HG02642 (cell line): ENCODE results near the gene PRKRA.
A peak's percentile ranks its signal among the peaks of the same experiment; 100 is the strongest.
"Not testable (repeated sequence)": the region's sequence is repeated elsewhere in the genome, so short reads cannot be mapped to it uniquely, and the experiment has no call there.

Experiments used
- ATAC-seq: cut with Tn5 transposase; IDR thresholded peaks from one replicate; pipeline ENCODE4 v1.9.1; 2021; ENCODE audit warnings: mild to moderate bottlenecking; ENCODE audit not compliant: unreplicated experiment, poor library complexity

PRKRA gene

DNA sequence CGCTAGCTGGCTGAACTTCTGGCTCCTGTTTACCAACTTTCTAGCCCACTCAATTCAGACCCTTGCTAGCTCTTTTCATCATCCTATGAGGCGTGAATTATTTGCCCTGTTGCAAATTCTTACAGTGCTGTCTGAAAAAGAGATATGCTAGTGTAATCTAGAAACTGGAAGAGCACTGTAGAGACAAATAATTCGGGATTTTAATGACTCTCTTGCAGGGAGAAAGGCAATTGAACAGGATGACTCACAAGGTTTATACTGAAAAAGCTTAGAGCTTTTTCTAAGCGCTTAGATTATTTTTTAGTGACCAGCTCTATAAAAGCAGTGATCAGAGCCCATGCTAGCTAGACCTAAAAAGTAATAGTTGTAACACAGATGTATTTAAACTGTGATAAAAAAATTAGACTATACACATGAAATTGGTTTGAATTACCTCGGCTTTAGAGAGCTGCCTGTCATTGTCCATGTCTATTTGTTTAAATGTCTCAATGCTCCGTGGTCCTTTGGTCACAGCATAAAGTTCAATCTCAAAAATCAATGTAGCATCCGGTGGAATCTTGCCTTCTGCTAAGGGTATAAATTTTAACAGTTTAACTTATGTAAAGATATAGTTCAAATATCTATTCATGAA lies 18.4 kb upstream of the PRKRA start:
- no peak for ATAC-seq

DNA sequence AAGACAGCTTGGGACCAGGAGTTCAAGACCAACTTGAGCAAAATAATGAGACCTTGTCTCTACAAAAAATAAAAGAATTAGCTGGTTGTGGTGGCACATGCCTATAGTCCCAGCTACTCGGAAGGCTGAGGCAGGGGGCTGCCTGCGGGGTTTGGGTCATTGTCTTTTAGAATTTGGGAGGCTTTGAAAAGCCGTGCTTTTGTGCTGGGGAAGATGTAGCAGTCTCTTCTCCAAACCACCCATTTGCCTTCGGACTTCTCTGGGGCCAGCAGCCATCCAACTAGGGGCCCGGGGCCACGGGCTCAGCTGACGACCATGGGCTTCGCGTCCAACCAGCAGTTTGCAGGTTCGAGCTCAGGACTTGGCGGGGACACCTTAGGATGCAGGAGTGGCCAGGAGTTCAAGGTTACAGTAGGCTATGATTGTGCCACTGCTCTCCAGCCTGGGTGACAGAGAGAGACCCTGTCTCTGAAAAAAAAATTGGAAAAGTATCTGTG lies 6.5 kb upstream of the PRKRA start:
- ATAC-seq, result no peak

DNA sequence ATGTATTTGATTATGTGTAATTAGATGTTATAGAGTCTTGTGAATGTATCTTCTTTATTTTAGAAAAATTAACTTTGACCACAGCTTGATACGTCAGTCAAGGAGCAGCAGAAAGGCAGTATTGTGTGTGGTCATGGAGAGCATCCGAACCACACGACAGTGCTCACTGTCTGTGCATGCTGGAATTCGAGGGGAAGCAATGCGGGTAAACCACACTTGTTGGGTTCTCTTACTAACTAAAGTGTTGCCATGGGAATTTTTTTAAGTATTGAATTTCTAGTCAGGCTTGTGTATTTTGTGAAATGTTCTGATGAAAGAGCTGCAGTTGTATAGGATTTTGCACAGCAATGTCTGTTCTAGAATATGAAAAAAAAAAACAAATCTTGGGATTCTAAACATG lies 5.0 kb upstream of the PRKRA start:
- ATAC-seq, result no peak

DNA sequence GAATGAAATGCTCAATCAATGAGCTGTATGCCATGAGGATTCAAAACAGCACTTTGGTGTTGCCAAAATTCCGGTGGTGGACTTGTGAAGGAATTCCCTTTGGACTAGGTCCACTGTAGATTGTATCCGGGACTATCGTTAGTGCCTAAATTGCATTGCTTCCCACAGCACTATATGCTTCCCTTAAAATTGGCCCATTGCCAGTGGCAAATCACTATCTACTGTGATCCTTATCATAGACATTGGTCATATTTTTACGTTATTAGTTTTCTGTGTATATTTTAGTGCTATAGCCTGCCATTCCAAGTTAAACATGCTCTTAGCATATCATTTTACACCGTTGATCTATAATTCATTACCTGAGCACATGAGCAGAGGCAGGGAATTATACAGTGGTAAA lies 1.9 kb upstream of the PRKRA start:
- no peak for ATAC-seq

DNA sequence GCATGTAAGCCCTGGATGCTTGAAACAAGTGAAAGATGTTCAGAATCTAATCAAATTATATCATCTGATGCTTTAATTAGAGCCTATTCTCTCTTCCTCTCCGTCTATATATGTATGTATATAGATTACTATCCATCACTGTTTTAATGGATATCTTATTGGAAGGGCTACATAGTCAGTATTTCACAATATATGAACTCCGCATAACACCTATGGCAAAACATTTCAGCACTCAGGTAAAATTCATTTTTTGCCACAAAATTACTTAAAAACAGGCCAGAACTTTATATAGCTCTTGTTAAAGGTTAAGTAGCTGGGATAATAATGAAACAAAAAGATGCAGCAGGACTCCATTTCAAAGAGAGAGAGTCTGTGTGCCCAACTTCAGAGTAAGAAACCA lies 1.4 kb upstream of the PRKRA start:
- ATAC-seq, result no peak

DNA sequence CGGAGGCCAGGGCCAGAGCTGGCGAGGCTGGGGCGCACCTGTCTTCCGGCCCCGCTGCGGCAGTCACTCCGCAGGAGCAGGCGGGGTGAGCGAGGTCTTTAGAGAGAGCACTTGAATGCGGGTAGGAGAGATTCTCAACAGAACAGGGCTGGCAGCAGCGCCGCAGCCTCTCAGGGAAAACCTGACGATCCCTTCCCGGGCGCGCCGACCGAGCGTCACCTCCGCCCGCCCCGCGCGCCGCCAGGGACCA lies 526 bp downstream of the PRKRA start:
- peak; percentile 55 for ATAC-seq

DNA sequence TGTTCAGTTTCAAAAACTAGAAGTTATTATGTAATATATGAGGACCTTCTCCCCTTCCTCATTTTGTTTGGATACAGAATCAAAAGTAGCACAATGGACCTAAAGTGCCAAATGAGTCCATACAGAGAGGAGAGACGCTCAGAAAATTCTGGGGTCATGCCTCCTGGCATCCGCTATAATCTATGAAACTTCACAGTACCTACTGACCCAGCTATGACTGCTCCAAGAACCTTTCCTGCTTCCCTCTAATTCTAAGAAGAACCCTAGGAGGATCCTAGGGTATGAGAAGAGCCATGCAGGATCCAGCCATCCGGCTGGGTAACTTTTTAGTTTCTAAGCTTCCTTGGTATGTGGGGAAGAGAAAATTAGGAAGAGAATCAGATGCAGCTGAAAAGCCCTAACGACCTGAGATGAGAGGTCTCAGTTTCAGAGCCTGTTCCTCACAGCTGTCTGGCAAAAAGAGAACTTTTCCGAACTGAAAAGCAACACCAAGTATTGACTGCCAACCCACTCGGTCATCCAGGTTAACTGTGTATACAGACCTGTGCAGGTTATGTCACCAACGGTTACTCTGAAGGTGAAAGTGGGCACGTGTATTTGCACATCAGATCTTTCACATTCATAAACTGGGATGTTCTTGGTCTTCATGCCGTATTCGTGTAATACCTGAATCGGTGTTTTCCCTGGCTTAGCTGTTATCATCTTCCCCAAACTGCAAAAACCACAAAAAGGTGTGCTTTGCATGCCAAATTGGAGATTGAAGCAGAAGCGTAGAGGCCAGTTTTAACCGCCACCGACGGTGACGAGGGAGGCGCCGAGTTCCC lies 1.1 kb downstream of the PRKRA start:
- no peak for ATAC-seq

DNA sequence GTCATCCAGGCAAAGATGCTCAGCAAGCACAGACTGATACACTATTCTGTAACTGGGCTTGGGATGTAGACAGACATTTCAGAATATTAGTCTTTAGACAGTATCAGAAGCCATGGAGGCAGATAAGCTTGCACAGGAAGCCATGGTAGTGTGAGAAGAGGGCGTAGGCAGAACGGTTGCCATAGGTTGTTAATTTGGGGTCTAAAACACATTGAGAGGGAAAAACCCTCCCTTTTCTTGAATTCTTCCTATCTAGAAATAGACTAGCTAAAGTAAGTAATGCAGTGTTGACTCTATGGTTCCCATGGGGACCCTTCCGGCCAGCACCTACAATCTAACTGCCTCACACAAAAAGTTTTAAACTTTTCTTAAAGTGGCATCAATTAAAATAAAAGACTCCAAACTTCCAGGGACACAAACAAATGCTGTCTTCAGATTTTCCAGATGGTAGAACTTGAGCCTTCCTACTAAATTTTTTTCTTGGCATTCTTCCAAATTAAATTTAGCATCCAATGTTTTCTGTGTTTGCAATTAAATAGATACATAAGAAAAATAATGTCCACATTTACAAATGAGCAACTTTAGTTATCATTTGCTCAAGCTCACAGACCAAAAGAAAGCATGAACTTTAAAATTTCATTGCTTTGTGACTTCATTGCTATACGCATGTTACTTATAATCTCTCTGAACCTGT lies 1.9 kb downstream of the PRKRA start:
- no peak for ATAC-seq

DNA sequence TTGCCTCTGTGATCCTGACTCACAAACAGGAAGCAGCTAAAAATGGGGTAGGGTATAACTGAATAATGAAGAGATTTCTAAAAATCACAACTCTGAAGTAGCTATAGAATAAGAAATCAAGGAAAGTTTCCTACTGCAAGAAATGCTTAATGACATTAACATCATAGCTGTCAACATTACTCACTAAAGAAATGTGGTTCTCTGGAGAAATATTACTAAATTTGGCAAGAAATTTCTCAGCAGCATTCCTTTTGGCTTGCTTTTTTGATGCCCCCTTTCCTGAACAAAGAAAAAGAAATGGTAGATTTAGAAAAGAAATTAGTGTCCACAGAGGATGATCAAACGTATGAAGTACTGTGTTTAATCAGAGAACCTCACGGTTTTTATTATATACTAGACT lies 9.5 kb downstream of the PRKRA start:
- ATAC-seq, result no peak

DNA sequence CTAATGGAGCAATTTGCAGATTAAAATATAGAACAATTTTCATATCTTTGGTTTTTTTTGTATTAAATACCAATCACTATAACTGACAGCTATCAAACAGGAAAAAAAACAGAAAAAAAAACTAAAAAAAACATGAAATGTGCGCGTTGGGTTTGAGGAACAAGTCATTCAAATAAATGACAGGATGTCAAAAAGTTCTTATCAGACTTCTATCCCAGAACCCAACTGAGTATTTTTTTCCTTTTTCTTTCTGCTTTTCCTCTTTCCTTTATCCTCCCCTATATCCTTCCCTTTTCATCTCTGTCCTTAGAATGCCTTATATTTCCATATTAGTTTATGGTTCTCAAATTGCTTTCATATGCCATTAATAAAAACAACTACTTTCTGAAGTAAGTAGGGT lies 14.3 kb downstream of the PRKRA start:
- ATAC-seq, result no peak

DNA sequence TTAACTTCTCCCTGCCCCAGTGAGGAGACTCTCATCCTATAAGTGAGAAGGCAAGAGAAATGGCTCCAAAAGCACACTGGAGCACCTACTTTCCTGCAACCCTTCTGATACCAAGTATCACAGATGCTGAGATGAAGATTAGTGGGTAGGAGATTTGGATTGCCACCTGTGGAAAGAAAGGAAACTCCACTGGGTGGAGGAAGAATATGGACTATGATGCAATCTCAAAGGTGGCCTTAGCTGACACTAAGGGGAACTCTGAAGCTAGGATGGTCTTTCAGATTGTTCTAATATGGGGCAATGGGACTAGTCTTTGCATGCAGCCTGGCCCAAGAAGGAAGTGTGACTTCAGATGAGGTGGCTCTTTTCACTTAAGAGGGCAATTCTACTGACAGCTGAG lies 21.6 kb downstream of the PRKRA start:
- ATAC-seq, result no peak

DNA sequence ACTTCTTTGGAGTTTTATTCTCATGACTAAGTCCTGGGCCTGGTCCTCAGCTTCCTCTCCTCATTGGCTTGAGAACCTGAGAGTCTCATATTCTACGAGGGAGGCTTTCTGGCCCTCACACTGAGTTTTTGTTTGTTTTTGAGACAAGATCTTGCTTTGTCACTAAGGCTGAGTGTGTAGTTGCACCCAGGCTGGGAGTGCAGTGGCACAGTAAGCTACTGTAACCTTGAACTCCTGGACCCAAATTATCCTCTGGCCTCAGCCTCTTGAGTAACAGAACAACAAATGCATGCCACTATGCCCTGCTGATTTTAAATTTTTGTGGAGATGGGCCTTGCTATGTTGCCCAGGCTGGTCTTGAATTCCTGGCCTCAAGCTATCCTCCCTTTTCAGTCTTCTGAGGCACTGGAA lies 22.6 kb downstream of the PRKRA start:
- ATAC-seq, result no peak

DNA sequence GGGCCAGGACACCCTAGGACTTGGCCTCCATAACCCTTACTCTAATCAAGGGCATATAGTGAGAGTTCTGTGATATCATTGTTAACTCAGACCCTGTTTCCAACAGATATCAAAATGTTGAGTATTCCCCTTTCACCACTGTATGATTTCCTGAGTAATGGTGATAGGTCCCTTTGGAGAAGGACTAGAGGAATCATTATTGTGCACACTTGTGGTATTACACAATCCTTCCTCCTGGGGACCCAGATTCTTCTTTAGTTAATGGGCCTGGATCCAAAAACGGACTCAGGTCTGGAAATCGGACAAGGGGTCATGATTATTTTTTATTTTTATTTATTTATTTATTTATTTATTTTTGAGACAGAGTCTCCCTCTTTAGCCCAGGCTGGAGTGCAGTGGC lies 23.5 kb downstream of the PRKRA start:
- ATAC-seq, result no peak

DNA sequence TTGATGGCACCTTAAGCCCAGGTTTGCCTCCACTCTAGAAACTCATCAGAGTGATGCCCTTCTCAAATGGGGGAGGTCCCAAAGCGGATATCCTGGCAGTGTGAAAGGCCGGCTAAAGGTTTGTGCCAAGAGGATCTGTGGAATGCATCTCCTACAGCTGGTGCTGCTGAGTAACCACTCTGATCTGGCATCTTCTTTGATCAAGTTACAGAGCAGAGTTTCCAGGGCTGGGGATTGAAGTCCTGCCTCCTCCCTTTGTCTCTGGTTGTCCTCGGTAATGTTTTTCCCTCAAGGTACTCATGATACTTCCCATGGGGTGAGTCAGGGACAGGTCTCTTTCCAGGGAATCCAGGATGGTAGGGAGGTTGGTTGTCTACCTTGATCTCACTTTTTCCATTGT lies 24.6 kb downstream of the PRKRA start:
- no peak for ATAC-seq

DNA sequence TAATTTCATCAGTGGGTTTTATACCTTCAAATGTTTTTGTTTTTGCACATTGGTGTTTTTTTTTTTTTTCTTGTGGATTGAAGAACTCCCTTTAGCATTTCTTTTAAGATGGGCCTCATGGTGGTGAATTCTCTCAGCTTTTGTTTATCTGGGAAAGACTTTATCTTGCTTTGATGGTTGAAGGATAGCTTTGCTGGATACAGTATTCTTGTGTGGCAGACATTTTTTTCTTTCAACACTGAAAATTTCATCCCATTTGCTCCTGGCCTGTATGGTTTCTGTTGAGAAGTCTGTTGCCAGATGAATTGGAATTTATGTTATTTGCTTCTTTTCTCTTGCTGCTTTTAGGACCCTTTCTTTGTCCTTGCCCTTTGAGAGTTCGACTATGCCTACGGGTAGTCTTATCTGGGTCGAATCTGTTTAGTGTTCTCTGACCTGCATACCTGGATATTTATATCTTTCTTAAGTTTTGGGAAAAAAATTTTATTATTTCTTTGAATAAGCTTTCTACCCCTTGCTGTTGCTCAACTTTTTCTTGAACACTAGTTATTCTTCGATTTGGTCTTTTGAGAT lies 25.6 kb downstream of the PRKRA start:
- no peak for ATAC-seq

DNA sequence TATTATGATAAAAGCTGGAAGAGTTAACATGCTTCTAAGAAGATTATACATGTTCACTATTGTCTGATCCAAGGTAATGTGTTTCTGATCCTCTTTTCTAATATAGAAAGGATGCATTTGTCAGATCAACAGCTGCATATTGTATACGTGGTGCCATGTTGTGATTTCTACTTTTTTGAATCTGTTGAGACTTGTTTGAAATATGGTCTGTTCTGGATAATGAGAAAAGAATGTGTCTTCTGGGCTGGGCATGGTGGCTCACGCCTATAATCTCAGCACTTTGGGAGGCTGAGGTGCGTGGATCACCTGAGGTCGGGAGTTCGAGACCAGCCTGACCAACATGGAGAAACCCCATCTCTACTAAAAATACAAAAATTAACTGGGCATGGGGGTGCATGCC lies 27.2 kb downstream of the PRKRA start:
- not testable (repeated sequence) for ATAC-seq

DNA sequence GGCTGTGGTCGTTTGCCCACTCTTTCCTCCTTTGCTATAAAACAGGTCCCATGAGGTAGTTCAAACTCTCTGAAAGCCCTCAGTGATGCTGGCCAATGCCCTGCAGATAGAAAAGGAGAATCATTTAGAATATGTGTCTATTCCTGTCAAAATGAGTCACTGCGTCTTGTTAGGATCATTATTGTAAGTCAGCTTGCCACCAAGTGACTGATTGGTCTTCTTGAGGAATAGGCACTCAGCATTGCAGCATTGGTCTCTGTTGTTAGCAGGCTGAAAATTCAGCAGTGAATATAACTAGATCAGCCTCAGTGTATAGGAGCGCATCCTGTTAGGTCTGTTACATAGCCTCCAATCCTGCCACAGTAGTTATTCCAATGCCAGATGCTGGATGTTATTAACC lies 28.9 kb downstream of the PRKRA start:
- no peak for ATAC-seq

DNA sequence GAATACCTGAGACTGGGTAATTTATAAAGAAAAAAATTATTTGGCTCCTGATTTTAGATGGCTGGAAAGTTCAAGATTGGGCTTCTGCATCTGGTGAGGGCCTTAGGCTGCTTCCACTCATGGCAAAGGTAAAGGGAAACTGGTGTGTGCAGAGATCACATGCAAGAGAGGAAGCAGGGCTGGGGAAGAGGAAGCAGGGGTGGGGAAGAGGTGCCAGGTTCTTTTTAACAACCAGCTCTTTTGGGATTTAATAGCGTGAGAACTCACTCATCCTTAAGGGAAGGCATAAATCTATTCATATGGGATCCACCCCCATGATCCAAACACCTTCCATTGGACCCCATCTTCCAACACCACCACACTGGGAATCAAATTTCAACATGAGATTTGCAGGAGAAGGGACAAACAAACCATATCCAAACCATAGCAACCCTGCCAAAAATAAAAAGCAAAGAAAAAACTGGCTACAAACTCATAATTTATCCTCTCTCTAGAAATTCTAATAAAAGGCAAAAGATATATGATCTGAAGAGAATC lies 30.4 kb downstream of the PRKRA start:
- no peak for ATAC-seq

DNA sequence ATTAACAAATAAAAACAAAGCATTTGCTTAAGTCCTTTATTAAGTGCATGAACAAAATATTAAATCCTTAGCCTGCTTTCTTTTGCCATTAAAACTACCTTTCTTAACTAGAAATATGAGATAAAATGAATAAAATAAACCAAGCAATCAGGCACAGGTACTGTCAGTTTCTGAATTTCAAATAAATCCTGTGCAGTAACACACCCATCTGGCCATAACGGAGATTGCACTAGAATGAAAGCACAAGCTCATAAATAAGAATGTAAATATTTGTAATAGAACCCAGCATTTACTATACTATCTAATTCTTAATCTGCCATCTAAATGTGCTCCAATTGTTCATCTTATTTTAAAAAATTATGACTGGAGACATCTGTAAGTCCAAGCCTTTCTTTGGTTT lies 31.9 kb downstream of the PRKRA start:
- ATAC-seq, result no peak

DNA sequence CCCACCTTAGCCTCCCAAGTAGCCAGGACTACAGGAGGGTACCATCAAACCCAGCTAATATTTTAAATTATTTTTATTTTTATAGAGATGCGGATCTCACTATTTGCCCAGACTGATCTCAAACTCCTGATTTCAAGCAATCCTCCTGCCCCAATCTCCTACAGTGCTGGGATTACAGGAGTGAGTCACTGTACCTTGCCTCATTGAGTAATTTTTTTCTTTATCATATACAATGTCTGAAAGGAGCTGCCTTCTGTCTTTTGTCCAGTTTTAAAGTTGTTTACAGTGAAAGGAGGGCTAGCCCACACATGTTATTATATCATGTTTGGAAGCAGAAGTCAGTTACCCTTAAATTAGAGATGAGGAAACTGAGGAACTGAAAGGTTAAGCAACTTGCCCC lies 32.5 kb downstream of the PRKRA start:
- ATAC-seq, result no peak

DNA sequence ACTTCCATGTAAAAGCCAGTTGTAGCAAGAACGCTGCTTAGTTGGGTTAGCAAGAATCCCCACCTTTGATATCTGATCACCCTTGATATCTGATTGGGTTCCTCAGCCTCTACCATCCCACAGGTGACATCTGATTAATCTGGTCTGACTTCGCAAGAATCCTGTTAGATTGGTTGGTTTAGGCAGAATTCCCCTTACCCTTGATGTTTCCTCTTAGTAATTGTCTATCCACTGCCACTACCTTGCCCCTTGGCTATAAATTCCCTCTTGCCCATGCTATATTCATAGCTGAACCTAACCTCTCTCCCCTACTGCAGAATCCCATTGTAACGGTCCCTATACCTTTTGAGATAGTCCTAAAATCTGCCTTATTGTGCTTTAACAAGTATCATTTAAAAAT lies 33.1 kb downstream of the PRKRA start:
- ATAC-seq, result no peak
